Stimulated activated CD8-positive, alpha-beta memory T cell treated with anti-CD3 and anti-CD28 coated beads, Interleukin-4, amount 100 ng/mL, for 48 hours (primary cell): ENCODE measurements around the gene C9orf72.

Experiments used
- DNase-seq: peaks from one replicate; pipeline ENCODE4 v3.0.0-alpha.2; 2020

Gene C9orf72

GRCh38 chr9:27537756-27538155 is 35.5 kb downstream of the C9orf72 start:
- no peak for DNase-seq

GRCh38 chr9:27537027-27537435 is 36.2 kb downstream of the C9orf72 start:
- DNase-seq: no peak

- DNase-seq: no peak
Measured at GRCh38 chr9:27536168-27536567, 37.1 kb downstream of the C9orf72 start.

GRCh38 chr9:27535701-27536118 is 37.6 kb downstream of the C9orf72 start:
- no peak for DNase-seq

- no peak for DNase-seq
Measured at GRCh38 chr9:27534658-27535209, 38.5 kb downstream of the C9orf72 start.

GRCh38 chr9:27534131-27534530 is 39.1 kb downstream of the C9orf72 start:
- DNase-seq: no peak

- DNase-seq: no peak
Measured at GRCh38 chr9:27533311-27533710, 40.0 kb downstream of the C9orf72 start.

GRCh38 chr9:27532046-27532445 is 41.2 kb downstream of the C9orf72 start:
- no peak for DNase-seq

GRCh38 chr9:27530915-27531755 is 42.1 kb downstream of the C9orf72 start:
- DNase-seq: no peak

- DNase-seq: peak; percentile 87
Measured at GRCh38 chr9:27529316-27530278, 43.7 kb downstream of the C9orf72 start, which contains the start of gene MOB3B. Gene MOB3B (minus strand): TSS chr9:27529814. CDS start chr9:27455550, 74,264 bp downstream.

GRCh38 chr9:27528886-27529315 is 44.4 kb downstream of the C9orf72 start:
- peak; percentile 65 for DNase-seq

- DNase-seq: peak; percentile 69
Measured at GRCh38 chr9:27528076-27528885, 45.0 kb downstream of the C9orf72 start.

GRCh38 chr9:27527702-27528075 is 45.6 kb downstream of the C9orf72 start:
- no peak for DNase-seq

- DNase-seq: no peak
Measured at GRCh38 chr9:27524236-27524635, 49.0 kb downstream of the C9orf72 start, which contains the start of gene IFNK. Gene IFNK (plus strand): TSS chr9:27524290. CDS start chr9:27524337, 47 bp downstream.

GRCh38 chr9:27523141-27523540 is 50.1 kb downstream of the C9orf72 start:
- DNase-seq: no peak

- no peak for DNase-seq
Measured at GRCh38 chr9:27520986-27521385, 52.3 kb downstream of the C9orf72 start.

- no peak for DNase-seq
Measured at GRCh38 chr9:27519466-27520465, 53.5 kb downstream of the C9orf72 start.

- DNase-seq: no peak
Measured at GRCh38 chr9:27518809-27519208, 54.5 kb downstream of the C9orf72 start.

- no peak for DNase-seq
Measured at GRCh38 chr9:27518006-27518405, 55.3 kb downstream of the C9orf72 start.

- DNase-seq: no peak
Measured at GRCh38 chr9:27514551-27514950, 58.7 kb downstream of the C9orf72 start.

- no peak for DNase-seq
Measured at GRCh38 chr9:27511771-27512170, 61.5 kb downstream of the C9orf72 start.
